Duodenal mucosa (tissue), 2 donors: ENCODE results near the gene ERCC4.
"Not testable (repeated sequence)": the region's sequence is repeated elsewhere in the genome, so short reads cannot be mapped to it uniquely, and the experiment has no call there.

ENCODE experiments used
- H3K27ac ChIP-seq: one replicate; pipeline ENCODE4 v1.7.0; 2013; ENCODE audit warnings: low read depth, low read length
- H3K27me3 ChIP-seq, 2 donors: one replicate each; pipeline ENCODE4 v1.7.0; 2013; ENCODE audit warnings: low read length in 2 of 2, control low read depth in 1 of 2; ENCODE audit not compliant: insufficient read depth in 2 of 2, control insufficient read depth in 1 of 2
- H3K36me3 ChIP-seq, 2 donors: one replicate each; pipeline ENCODE4 v1.7.0; 2013; ENCODE audit warnings: low read length in 2 of 2, control low read depth in 1 of 2; ENCODE audit not compliant: insufficient read depth in 2 of 2, control insufficient read depth in 1 of 2
- H3K4me1 ChIP-seq, 2 donors: one replicate each; pipeline ENCODE4 v1.7.0; 2013; ENCODE audit warnings: low read length in 2 of 2, control low read depth in 1 of 2; ENCODE audit not compliant: insufficient read depth in 2 of 2, control insufficient read depth in 1 of 2
- H3K4me3 ChIP-seq, 2 donors: one replicate each; pipeline ENCODE4 v1.7.0; 2013; ENCODE audit warnings: low read length in 2 of 2, low read depth in 1 of 2
- H3K9ac ChIP-seq, 2 donors: one replicate each; pipeline ENCODE4 v1.7.0; 2013; ENCODE audit warnings: low read length in 2 of 2, low read depth in 1 of 2
- H3K9me3 ChIP-seq, 2 donors: one replicate each; pipeline ENCODE4 v1.7.0; 2013; ENCODE audit warnings: low read length in 2 of 2, control low read depth in 1 of 2; ENCODE audit not compliant: control insufficient read depth in 1 of 2

Gene ERCC4

DNA sequence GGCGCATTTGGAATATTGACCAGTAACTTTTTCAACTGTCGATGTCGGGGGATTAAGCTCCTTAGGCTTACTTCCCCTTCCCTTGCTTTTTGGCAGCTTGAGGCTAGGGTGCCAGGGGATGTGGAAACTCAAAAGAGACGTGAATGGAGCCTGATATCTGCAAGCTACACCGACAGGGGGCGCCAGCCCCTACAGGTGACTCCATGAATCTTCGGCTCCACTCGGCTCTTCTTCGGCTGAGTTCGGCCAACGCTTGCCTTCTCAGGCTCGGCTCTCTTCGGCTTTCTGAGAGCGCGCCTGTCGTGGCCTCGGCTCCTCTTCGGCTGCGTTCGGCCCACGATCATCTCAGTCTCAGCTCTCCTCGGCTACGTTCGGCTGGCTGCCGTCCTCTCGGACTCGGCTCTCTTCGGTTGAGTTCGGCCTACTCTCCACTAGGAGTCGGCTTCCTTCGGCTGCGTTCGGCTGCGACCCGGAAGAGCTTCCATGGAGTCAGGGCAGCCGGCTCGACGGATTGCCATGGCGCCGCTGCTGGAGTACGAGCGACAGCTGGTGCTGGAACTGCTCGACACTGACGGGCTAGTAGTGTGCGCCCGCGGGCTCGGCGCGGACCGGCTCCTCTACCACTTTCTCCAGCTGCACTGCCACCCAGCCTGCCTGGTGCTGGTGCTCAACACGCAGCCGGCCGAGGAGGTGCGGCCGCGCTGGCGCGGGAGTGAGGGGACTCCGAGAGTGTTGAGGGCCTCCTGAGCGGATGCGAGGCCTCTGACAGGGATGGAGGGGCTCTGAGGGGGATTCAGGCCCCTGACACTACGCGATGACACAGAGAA, at the start of gene ERCC4:
TSS of gene ERCC4 (plus strand) at position 472 of the 827 bp plus-strand sequence. CDS start at position 484, 12 bp downstream.
- Histone ChIP-seq H3K36me3 (no peaks in the 10 kb centered on the region), H3K9ac (peak within 1 kb of the TSS; percentile 98 to 99), H3K27ac (peak within 1 kb of the TSS; percentile 71), H3K9me3 (no peaks in the 10 kb centered on the region), H3K27me3 (no peaks in the 10 kb centered on the region), H3K4me3 (peak within 1 kb of the TSS; percentile 97 to 99), H3K4me1 (peaks cover 12 to 17% of the 10 kb centered on the region in 2 donors)

DNA sequence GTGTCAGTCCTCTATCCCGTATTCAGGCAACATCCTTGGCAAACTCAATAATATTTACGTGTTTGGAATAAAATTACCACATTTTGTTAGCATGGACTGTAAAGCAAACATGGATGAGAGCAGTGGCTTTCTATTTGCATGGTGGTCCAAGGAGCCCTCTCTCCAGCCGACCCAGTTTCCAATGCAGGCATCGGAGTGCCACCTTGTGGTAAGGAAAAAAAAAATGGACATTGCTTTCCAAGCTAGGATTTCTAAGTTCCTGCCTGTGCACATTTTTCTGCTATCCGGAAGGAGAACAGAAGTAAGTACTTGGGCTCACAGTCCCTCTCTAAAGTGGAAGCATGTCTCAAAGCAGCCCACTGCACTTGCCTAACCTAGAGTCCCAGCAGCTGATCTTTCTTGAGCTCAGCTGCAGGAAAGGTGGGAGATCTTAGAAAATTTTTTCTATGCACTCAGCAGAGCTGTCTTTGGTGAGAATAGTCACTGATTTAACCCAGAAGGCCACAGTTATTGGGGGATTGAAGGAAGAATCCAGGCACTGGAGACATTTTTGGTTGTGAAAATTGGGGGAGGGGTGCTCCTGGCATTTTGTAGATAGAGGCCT, 46.0 kb upstream of the ERCC4 start:
- Histone ChIP-seq H3K27ac (no peak overlapping the region), H3K9ac (no peak overlapping the region)

DNA sequence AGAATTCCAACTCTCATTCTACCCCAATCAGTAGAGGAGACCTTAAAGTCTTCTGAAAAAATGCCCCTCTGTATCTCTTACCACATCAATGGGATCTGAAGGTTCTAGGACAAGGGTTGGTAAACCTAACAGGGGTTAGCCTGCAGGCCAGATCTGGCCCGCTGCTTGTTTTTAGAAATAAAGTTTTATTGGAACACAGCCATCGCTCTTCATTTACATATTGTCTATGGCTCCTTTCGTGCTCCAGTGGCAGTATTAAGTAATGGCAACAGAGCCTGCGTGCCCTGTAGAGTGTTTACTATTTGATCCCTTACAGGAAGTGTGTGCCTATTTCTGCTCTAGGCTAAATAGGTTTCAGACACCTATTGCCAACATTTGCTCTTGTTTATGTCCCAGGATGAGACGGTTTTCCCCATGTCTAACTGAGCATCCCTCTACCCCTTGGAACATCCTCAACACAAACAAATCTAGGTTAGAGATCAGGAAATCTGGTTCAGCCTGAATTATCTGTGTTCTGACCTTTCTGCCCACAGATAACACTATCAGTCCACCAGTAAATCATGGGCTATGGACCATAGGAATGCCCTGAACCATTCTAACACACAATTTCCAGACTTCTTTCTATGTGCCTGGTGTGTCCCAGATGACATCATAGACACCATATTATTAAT, 44.2 kb upstream of the ERCC4 start:
- Histone ChIP-seq H3K27me3 (no peaks in the 10 kb centered on the region), H3K9me3 (no peaks in the 10 kb centered on the region), H3K4me3 (no peak overlapping the region), H3K9ac (no peak overlapping the region), H3K4me1 (no peaks in the 10 kb centered on the region), H3K36me3 (no peaks in the 10 kb centered on the region), H3K27ac (no peak overlapping the region)

More for the DNA sequence above, 46.0 kb upstream of the ERCC4 start:
- Histone ChIP-seq H3K4me3 (no peak overlapping the region), H3K36me3 (no peaks in the 10 kb centered on the region), H3K27me3 (no peaks in the 10 kb centered on the region), H3K9me3 (no peaks in the 10 kb centered on the region), H3K4me1 (no peaks in the 10 kb centered on the region)

DNA sequence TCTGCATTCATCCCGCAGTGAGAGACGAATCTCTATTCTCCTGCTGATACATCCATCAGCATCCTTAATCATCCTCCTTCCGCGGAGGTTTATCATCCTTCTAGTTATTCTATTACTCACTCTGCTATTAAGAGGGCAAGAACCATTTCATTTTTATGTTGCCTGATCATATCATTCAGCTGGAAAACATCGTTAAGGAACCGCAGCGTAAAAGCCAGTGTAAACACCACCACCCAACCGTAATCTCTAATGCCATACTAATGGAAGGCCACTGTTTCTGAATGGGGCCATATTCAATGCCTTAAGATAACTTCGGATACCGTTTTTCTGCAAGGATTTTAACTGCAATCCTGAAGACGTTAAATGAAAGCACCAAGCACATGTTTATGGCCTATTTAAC, 36.7 kb upstream of the ERCC4 start:
- Histone ChIP-seq H3K4me3 (no peak overlapping the region), H3K9me3 (no peaks in the 10 kb centered on the region), H3K27ac (no peak overlapping the region), H3K4me1 (no peaks in the 10 kb centered on the region), H3K9ac (no peak overlapping the region), H3K27me3 (no peaks in the 10 kb centered on the region), H3K36me3 (no peaks in the 10 kb centered on the region)

DNA sequence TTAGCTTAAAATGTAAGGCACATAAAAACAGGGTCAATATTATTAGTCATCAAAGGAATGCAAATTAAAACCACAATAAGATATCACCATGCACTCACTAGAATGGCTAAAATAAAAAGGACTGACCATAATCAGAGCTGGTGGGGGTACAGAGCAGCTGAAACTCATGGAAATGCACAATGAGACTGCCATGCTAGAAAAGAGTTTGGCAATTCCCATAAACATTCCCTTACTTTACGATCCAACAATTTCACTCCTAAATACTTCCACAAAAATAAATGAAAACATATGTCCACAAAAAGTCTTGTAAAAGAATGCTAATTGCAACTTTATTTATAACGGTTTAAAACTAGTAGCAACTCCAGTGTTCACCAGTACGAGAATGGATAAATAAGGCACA, 36.1 kb upstream of the ERCC4 start:
- H3K27ac ChIP-seq: no peak overlapping the region
- H3K36me3 ChIP-seq: no peaks in the 10 kb centered on the region
- H3K9ac ChIP-seq: no peak overlapping the region
- H3K4me3 ChIP-seq: no peak overlapping the region
- no peaks in the 10 kb centered on the region for H3K9me3 ChIP-seq
- H3K27me3 ChIP-seq: no peaks in the 10 kb centered on the region
- H3K4me1 ChIP-seq: no peaks in the 10 kb centered on the region

DNA sequence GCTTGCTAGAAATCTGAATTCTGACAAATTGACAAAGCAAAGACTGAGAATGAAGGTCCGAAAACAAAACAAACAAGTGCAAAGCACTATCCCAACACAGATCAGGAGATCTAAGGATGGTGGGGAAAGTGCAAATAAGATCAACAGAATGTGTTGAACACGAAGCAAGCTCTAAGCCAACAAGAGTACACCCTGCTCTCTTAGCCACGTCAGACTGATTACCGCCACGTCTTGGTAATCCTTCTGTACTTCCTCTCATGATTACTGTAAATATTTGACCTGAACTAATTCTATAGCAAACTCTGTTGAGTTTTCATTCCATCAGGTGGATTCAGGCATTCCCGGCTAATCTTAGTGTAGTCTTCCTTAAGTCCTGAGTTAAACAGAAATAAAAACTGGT, 34.3 kb upstream of the ERCC4 start:
- H3K9ac ChIP-seq: no peak overlapping the region
- H3K4me1 ChIP-seq: no peaks in the 10 kb centered on the region
- H3K36me3 ChIP-seq: no peaks in the 10 kb centered on the region
- peaks cover 0 to 4% of the 10 kb centered on the region in 2 donors for H3K27me3 ChIP-seq
- H3K27ac ChIP-seq: no peak overlapping the region
- H3K4me3 ChIP-seq: no peak overlapping the region
- H3K9me3 ChIP-seq: no peaks in the 10 kb centered on the region

DNA sequence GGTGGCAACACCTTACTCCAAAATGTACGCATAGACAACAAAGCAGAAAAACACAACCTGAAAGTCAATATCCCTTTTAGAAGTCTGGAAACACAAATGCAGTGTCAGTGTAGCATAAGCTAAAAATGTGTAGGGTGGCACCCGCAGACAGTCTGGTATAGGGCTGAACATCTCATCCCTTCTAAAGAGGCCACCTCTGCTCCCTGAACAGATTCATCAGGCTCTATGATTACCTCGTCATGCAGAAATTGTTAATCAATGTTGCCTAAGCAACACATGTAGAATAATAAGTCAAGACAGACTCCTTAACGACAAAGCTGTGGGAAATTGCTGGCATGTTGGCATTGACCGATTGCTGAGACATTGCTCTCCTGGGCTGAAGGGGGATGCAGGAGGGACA, 33.3 kb upstream of the ERCC4 start:
- Histone ChIP-seq H3K9ac (no peak overlapping the region), H3K4me1 (no peaks in the 10 kb centered on the region), H3K27me3 (peaks cover 0 to 4% of the 10 kb centered on the region in 2 donors), H3K36me3 (no peaks in the 10 kb centered on the region), H3K27ac (no peak overlapping the region), H3K4me3 (no peak overlapping the region), H3K9me3 (no peaks in the 10 kb centered on the region)

DNA sequence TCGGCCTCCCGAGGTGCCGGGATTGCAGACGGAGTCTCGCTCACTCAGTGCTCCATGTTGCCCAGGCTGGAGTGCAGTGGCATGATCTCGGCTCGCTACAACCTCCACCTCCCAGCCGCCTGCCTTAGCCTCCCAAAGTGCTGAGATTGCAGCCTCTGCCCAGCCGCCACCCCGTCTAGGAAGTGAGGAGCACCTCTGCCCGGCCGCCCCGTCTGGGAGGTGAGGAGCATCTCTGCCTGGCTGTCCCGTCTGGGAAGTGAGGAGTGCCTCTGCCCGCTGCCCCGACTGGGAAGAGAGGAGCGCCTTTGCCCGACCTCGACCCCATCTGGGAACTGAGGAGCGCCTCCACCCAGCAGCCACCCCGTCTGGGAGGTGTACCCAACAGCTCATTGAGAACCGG, 30.6 kb upstream of the ERCC4 start:
- not testable (repeated sequence) for H3K27me3 ChIP-seq, H3K4me1 ChIP-seq, H3K4me3 ChIP-seq, H3K27ac ChIP-seq, H3K36me3 ChIP-seq, H3K9me3 ChIP-seq, H3K9ac ChIP-seq

DNA sequence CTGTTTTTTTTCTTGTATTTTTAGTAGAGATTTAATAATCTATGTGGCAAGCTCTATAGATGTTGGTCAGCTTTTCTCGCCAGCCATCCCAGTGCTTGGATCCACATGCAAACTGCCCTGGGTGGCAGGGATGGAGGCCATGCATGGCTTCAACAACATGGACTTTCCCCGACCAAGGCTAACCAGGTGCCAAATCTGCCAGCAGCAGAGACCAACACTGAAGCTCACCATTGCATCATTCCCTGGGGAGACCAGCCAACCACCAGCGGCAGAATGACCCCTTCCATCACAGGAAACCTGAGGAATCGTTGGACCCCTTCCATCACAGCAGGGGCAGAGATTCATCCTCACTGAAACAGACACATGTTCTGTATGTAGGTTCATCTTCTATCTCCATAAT, 27.7 kb upstream of the ERCC4 start:
- H3K4me3 ChIP-seq: no peak overlapping the region

DNA sequence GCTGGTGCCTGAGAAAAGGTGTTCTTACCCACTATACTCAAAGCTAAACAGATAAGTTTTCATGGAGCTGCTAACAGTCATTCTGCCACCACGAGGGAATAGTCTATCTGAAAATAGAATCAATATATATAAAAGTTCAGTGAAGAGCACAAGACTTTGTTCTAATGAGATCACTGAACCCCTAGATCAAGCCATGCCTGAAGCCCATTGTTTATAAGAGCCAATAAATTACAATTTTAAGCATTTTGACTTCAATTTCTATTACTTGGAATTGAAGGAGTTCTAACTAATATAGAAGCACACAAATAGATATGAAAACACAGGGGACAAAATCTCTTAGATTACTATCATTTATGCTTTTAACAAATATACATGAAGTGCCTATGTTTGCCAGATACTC, 24.4 kb upstream of the ERCC4 start:
- Histone ChIP-seq H3K27me3 (no peaks in the 10 kb centered on the region), H3K36me3 (no peaks in the 10 kb centered on the region), H3K9ac (no peak overlapping the region), H3K4me3 (no peak overlapping the region), H3K27ac (no peak overlapping the region), H3K4me1 (no peaks in the 10 kb centered on the region), H3K9me3 (peaks cover 0 to 5% of the 10 kb centered on the region in 2 donors)

More for the DNA sequence above, 27.7 kb upstream of the ERCC4 start:
- H3K9ac ChIP-seq: no peak overlapping the region
- H3K27me3 ChIP-seq: peaks cover 0 to 4% of the 10 kb centered on the region in 2 donors
- H3K27ac ChIP-seq: no peak overlapping the region
- H3K36me3 ChIP-seq: no peaks in the 10 kb centered on the region
- H3K9me3 ChIP-seq: peaks cover 0 to 5% of the 10 kb centered on the region in 2 donors
- no peaks in the 10 kb centered on the region for H3K4me1 ChIP-seq
